ENCODE data around the gene TCERG1L. TPM values are rescaled to one million over a fixed set of nuclear protein-coding genes. Genes with fewer than 3 reads are reported as not detected.

TCERG1L gene
- total RNA-seq, 1 donor from 2014 or later = 3.5 TPM

GRCh38 chr10:131344747-131345146, 33.2 kb upstream of the TCERG1L start:
- DNase-seq (ENCODE audit: low read depth) (no peak), FAIRE-seq (no peak)
- Histone ChIP-seq H3K36me3 (ENCODE audit: insufficient read depth, low read length) (no peaks in the 10 kb centered on the region), H3K4me1 (ENCODE audit: insufficient read depth, low read length) (no peaks in the 10 kb centered on the region), H3K4me3 (ENCODE audit: insufficient read depth, low read depth, low read length) (no peak overlapping the region), H3K4me2 (ENCODE audit: low read length) (no peak overlapping the region), H3K79me2 (ENCODE audit: insufficient read depth, low read length) (no peaks in the 10 kb centered on the region), H4K20me1 (ENCODE audit: insufficient read depth, low read length) (no peaks in the 10 kb centered on the region), H3K9ac (ENCODE audit: low read length) (no peak overlapping the region), H3K9me3 (ENCODE audit: insufficient read depth, low read depth, low read length) (peaks cover 15% of the 10 kb centered on the region), H3K27ac (ENCODE audit: low read depth, low read length) (no peak overlapping the region), H2AFZ (ENCODE audit: low read depth, low read length) (no peak overlapping the region), H3K27me3 (ENCODE audit: insufficient read depth, low read length) (no peaks in the 10 kb centered on the region)
- TF ChIP-seq EZH2 (IDR thresholded peaks at IDR 0.05; ENCODE audit: insufficient read depth, low read length) (no peak), CTCF (IDR thresholded peaks at IDR 0.05; ENCODE audit: insufficient read depth, low read depth, low read length) (no peak)
- H3K36me3 Mint-ChIP-seq (ENCODE audit: low read depth, unreplicated experiment) = no peaks in the 10 kb centered on the region
- peaks cover 27% of the 10 kb centered on the region for H3K27me3 Mint-ChIP-seq (ENCODE audit: low read depth, unreplicated experiment)
- no peak overlapping the region for H3K27ac Mint-ChIP-seq (ENCODE audit: unreplicated experiment)
- no peaks in the 10 kb centered on the region for H3K4me1 Mint-ChIP-seq (ENCODE audit: low read depth, unreplicated experiment)
- H3K4me3 Mint-ChIP-seq (ENCODE audit: unreplicated experiment) = no peak overlapping the region
- H3K9me3 Mint-ChIP-seq (ENCODE audit: unreplicated experiment) = peaks cover 4% of the 10 kb centered on the region

- no peak for DNase-seq (ENCODE audit: low read depth)
- Mint-ChIP-seq H3K4me3 (ENCODE audit: unreplicated experiment) (no peak overlapping the region), H3K4me1 (ENCODE audit: low read depth, unreplicated experiment) (peaks cover 2% of the 10 kb centered on the region), H3K27ac (ENCODE audit: unreplicated experiment) (no peak overlapping the region), H3K36me3 (ENCODE audit: low read depth, unreplicated experiment) (no peaks in the 10 kb centered on the region), H3K9me3 (ENCODE audit: unreplicated experiment) (peaks cover 4% of the 10 kb centered on the region), H3K27me3 (ENCODE audit: low read depth, unreplicated experiment) (peaks cover 6% of the 10 kb centered on the region)
- FAIRE-seq = no peak
- no peaks in the 10 kb centered on the region for H4K20me1 ChIP-seq (ENCODE audit: insufficient read depth, low read length)
- H3K36me3 ChIP-seq (ENCODE audit: insufficient read depth, low read length) = no peaks in the 10 kb centered on the region
- no peaks in the 10 kb centered on the region for H3K4me1 ChIP-seq (ENCODE audit: insufficient read depth, low read length)
- no peak overlapping the region for H3K4me3 ChIP-seq (ENCODE audit: insufficient read depth, low read depth, low read length)
- TF ChIP-seq CTCF (IDR thresholded peaks at IDR 0.05; ENCODE audit: insufficient read depth, low read depth, low read length) (no peak), EZH2 (IDR thresholded peaks at IDR 0.05; ENCODE audit: insufficient read depth, low read length) (no peak)
- H3K79me2 ChIP-seq (ENCODE audit: insufficient read depth, low read length) = no peaks in the 10 kb centered on the region
- H3K27me3 ChIP-seq (ENCODE audit: insufficient read depth, low read length) = no peaks in the 10 kb centered on the region
- H3K9me3 ChIP-seq (ENCODE audit: insufficient read depth, low read depth, low read length) = peaks cover 2% of the 10 kb centered on the region
- H3K4me2 ChIP-seq (ENCODE audit: low read length) = no peak overlapping the region
- no peak overlapping the region for H2AFZ ChIP-seq (ENCODE audit: low read depth, low read length)
- no peak overlapping the region for H3K9ac ChIP-seq (ENCODE audit: low read length)
- H3K27ac ChIP-seq (ENCODE audit: low read depth, low read length) = no peak overlapping the region
These were observed 26.2 kb upstream of the TCERG1L start for GRCh38 chr10:131337741-131338140.

GRCh38 chr10:131332821-131333220, 21.3 kb upstream of the TCERG1L start:
- H3K4me1 Mint-ChIP-seq (ENCODE audit: low read depth, unreplicated experiment) = peaks cover 2% of the 10 kb centered on the region

More at GRCh38 chr10:131332821-131333220, 21.3 kb upstream of the TCERG1L start:
- Histone ChIP-seq H3K9ac (ENCODE audit: low read length) (no peak overlapping the region), H3K27ac (ENCODE audit: low read depth, low read length) (no peak overlapping the region), H3K4me3 (ENCODE audit: insufficient read depth, low read depth, low read length) (no peak overlapping the region), H3K9me3 (ENCODE audit: insufficient read depth, low read depth, low read length) (no peaks in the 10 kb centered on the region), H4K20me1 (ENCODE audit: insufficient read depth, low read length) (no peaks in the 10 kb centered on the region), H3K27me3 (ENCODE audit: insufficient read depth, low read length) (no peaks in the 10 kb centered on the region), H3K4me2 (ENCODE audit: low read length) (no peak overlapping the region), H3K4me1 (ENCODE audit: insufficient read depth, low read length) (no peaks in the 10 kb centered on the region), H2AFZ (ENCODE audit: low read depth, low read length) (no peak overlapping the region), H3K36me3 (ENCODE audit: insufficient read depth, low read length) (no peaks in the 10 kb centered on the region), H3K79me2 (ENCODE audit: insufficient read depth, low read length) (no peaks in the 10 kb centered on the region)
- Mint-ChIP-seq H3K9me3 (ENCODE audit: unreplicated experiment) (peaks cover 2% of the 10 kb centered on the region), H3K27ac (ENCODE audit: unreplicated experiment) (no peak overlapping the region), H3K36me3 (ENCODE audit: low read depth, unreplicated experiment) (no peaks in the 10 kb centered on the region), H3K27me3 (ENCODE audit: low read depth, unreplicated experiment) (peaks cover 2% of the 10 kb centered on the region), H3K4me3 (ENCODE audit: unreplicated experiment) (no peak overlapping the region)
- FAIRE-seq (no peak), DNase-seq (ENCODE audit: low read depth) (no peak)
- no peak for TF ChIP-seq EZH2 (IDR thresholded peaks at IDR 0.05; ENCODE audit: insufficient read depth, low read length)
- no peak for TF ChIP-seq CTCF (IDR thresholded peaks at IDR 0.05; ENCODE audit: insufficient read depth, low read depth, low read length)
